ENCODE data around the gene PPP3R2. TPM values are rescaled to one million over a fixed set of nuclear protein-coding genes. Genes with fewer than 3 reads are reported as not detected.

The PPP3R2 gene
- total RNA-seq, 1 donor from 2014 or later: not detected

GRCh38 chr9:101569741-101570501 lies 24.8 kb downstream of the PPP3R2 start:
- H3K27me3 ChIP-seq: no peaks in the 10 kb centered on the region
- Mint-ChIP-seq H3K27ac (no peak overlapping the region), H3K36me3 (peaks cover 19% of the 10 kb centered on the region), H3K4me1 (peaks cover 12% of the 10 kb centered on the region), H3K27me3 (ENCODE audit: insufficient read depth, low read depth) (no peaks in the 10 kb centered on the region), H3K9me3 (no peaks in the 10 kb centered on the region), H3K4me3 (no peak overlapping the region)
- no peak overlapping the region for H2AFZ ChIP-seq (replicated peaks)
- H3F3A ChIP-seq (ENCODE audit: low read depth): no peaks in the 10 kb centered on the region
- no peak overlapping the region for H3K4me3 ChIP-seq
- H3K27ac ChIP-seq: no peak overlapping the region
- H3K9me3 ChIP-seq (ENCODE audit: low read depth): no peaks in the 10 kb centered on the region
- TF ChIP-seq CTCF (IDR thresholded peaks at IDR 0.05): no peak
- no peak for TF ChIP-seq EZH2 (IDR thresholded peaks at IDR 0.05)
- TF ChIP-seq EZH2phosphoT487 (IDR thresholded peaks at IDR 0.05): no peak
- H3K36me3 ChIP-seq: no peaks in the 10 kb centered on the region
- DNase-seq (ENCODE audit: low spot score): no peak
- H3K4me2 ChIP-seq: no peak overlapping the region
- H3K79me2 ChIP-seq (ENCODE audit: low read depth): no peaks in the 10 kb centered on the region
- no peaks in the 10 kb centered on the region for H3K4me1 ChIP-seq
- no peaks in the 10 kb centered on the region for H4K20me1 ChIP-seq (ENCODE audit: low read depth)
- H3K9ac ChIP-seq: no peak overlapping the region

GRCh38 chr9:101567725-101568350 lies 26.9 kb downstream of the PPP3R2 start:
- Histone ChIP-seq H3K27me3 (no peaks in the 10 kb centered on the region), H3K36me3 (no peaks in the 10 kb centered on the region), H4K20me1 (ENCODE audit: low read depth) (no peaks in the 10 kb centered on the region), H3K4me2 (no peak overlapping the region), H3K4me1 (no peaks in the 10 kb centered on the region), H3K27ac (no peak overlapping the region), H3K9me3 (ENCODE audit: low read depth) (no peaks in the 10 kb centered on the region), H3K9ac (no peak overlapping the region), H2AFZ (replicated peaks) (no peak overlapping the region), H3K4me3 (no peak overlapping the region), H3K79me2 (ENCODE audit: low read depth) (no peaks in the 10 kb centered on the region), H3F3A (ENCODE audit: low read depth) (no peaks in the 10 kb centered on the region)
- peaks cover 29% of the 10 kb centered on the region for H3K36me3 Mint-ChIP-seq
- no peaks in the 10 kb centered on the region for H3K9me3 Mint-ChIP-seq
- TF ChIP-seq EZH2phosphoT487 (IDR thresholded peaks at IDR 0.05) (no peak), CTCF (IDR thresholded peaks at IDR 0.05) (no peak), EZH2 (IDR thresholded peaks at IDR 0.05) (no peak)
- no peak overlapping the region for H3K27ac Mint-ChIP-seq
- no peaks in the 10 kb centered on the region for H3K27me3 Mint-ChIP-seq (ENCODE audit: insufficient read depth, low read depth)
- DNase-seq (ENCODE audit: low spot score): no peak
- peaks cover 12% of the 10 kb centered on the region for H3K4me1 Mint-ChIP-seq
- H3K4me3 Mint-ChIP-seq: no peak overlapping the region

GRCh38 chr9:101566904-101567724 lies 27.7 kb downstream of the PPP3R2 start:
- no peak overlapping the region for H3K4me3 Mint-ChIP-seq
- no peaks in the 10 kb centered on the region for H3F3A ChIP-seq (ENCODE audit: low read depth)
- no peaks in the 10 kb centered on the region for H3K9me3 ChIP-seq (ENCODE audit: low read depth)
- no peaks in the 10 kb centered on the region for H3K27me3 Mint-ChIP-seq (ENCODE audit: insufficient read depth, low read depth)
- H4K20me1 ChIP-seq (ENCODE audit: low read depth): no peaks in the 10 kb centered on the region
- no peak overlapping the region for H3K4me3 ChIP-seq
- peaks cover 4% of the 10 kb centered on the region for H3K4me1 Mint-ChIP-seq
- H3K27me3 ChIP-seq: no peaks in the 10 kb centered on the region
- no peaks in the 10 kb centered on the region for H3K79me2 ChIP-seq (ENCODE audit: low read depth)
- no peak overlapping the region for H3K27ac ChIP-seq
- TF ChIP-seq EZH2 (IDR thresholded peaks at IDR 0.05) (no peak), CTCF (IDR thresholded peaks at IDR 0.05) (peak; percentile 60), EZH2phosphoT487 (IDR thresholded peaks at IDR 0.05) (no peak)
- no peaks in the 10 kb centered on the region for H3K9me3 Mint-ChIP-seq
- DNase-seq (ENCODE audit: low spot score): peak; percentile 45
- no peak overlapping the region for H3K27ac Mint-ChIP-seq
- no peaks in the 10 kb centered on the region for H3K36me3 ChIP-seq
- no peak overlapping the region for H3K9ac ChIP-seq
- no peaks in the 10 kb centered on the region for H3K4me1 ChIP-seq
- no peak overlapping the region for H2AFZ ChIP-seq (replicated peaks)
- peaks cover 35% of the 10 kb centered on the region for H3K36me3 Mint-ChIP-seq
- no peak overlapping the region for H3K4me2 ChIP-seq
